Suprapubic skin (tissue), 4 donors: ENCODE measurements around the gene ATP12A. TPM values are rescaled to one million over a fixed set of nuclear protein-coding genes. Genes with fewer than 3 reads are reported as not detected.

Source experiments
- DNase-seq, 2 donors: peaks; one replicate each; pipeline ENCODE4 v3.0.0-alpha.2; 2019; ENCODE audit warnings: low spot score in 2 of 2
- H3K27ac ChIP-seq: fragments of 200-600 bp; sonication (generic); one replicate; pipeline ENCODE4 v1.5.1; 2019
- H3K27me3 ChIP-seq: fragments of 200-600 bp; sonication (generic); one replicate; pipeline ENCODE4 v1.5.1; 2019
- H3K36me3 ChIP-seq: fragments of 200-600 bp; sonication (generic); one replicate; pipeline ENCODE4 v1.5.1; 2019
- H3K4me1 ChIP-seq: fragments of 200-600 bp; sonication (generic); one replicate; pipeline ENCODE4 v1.5.1; 2019
- H3K4me3 ChIP-seq: fragments of 200-600 bp; sonication (generic); one replicate; pipeline ENCODE4 v1.5.1; 2019; ENCODE audit warnings: mild to moderate bottlenecking
- H3K9me3 ChIP-seq: fragments of 200-600 bp; sonication (generic); one replicate; pipeline ENCODE4 v1.5.1; 2019
- EP300 ChIP-seq: sonication (generic); formaldehyde crosslinking; IDR thresholded peaks from one replicate; pipeline ENCODE4 v1.6.1; 2017; ENCODE audit warnings: antibody characterized with exemption
- POLR2A ChIP-seq, 2 donors: fragments of 450-650 bp; IDR thresholded peaks; one replicate each; pipeline ENCODE4 v1.6.1; 2017; ENCODE audit warnings: antibody characterized with exemption in 2 of 2, mild to moderate bottlenecking in 2 of 2, moderate library complexity in 2 of 2
- POLR2AphosphoS5 ChIP-seq, 3 donors: sonication (generic); formaldehyde crosslinking; IDR thresholded peaks; one replicate each; pipeline ENCODE4 v1.6.1; 2017; ENCODE audit warnings: antibody characterized with exemption in 3 of 3
- WGBS: methylation state at CpG from one replicate; pipeline ENCODE4 v1.1.5; 2018; 5-methylcytosine and 5-hydroxymethylcytosine counted together
- total RNA-seq, 4 donors: library from RNA; depleted of rRNA; stranded (reverse); fragments of >200 nt; gene quantifications; one replicate each; pipeline ENCODE4 v1.1.0, GENCODE V29; 2016
- TF ChIP-seq, protein P1 (sequence below), 2 donors: fragments of 200-600 bp in 1 of 2; fragments of 450-650 bp in 1 of 2; sonication (generic) in 1 of 2; IDR thresholded peaks; one replicate each; pipeline ENCODE4 v1.5.1; 2016 to 2019; ENCODE audit warnings: antibody characterized with exemption in 2 of 2, mild to moderate bottlenecking in 1 of 2, moderate library complexity in 1 of 2

ATP12A gene
- total RNA-seq, 4 donors from 2014 or later, result 0.24 to 21.6 (median 5.6) TPM

DNA sequence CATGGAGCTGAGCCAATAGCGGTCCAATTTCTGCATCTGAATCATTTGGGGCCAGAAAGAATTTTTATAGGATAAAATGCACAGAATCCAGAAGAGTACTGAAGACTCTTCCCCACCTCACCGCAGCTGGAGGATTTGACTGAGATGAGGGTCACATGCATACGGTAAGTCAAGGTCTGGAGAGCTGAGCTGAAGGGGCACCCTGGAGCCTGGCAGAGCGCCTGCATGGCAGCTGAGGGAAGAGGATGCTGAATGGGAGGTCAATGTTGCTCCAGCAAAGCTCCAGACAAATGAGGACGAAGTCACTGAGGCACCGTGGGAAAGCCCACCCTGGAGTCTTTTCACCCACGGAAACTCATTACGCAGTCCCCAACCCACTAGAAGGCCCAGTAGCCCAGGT, 43.4 kb upstream of the ATP12A start:
- Histone ChIP-seq H3K9me3 (no peaks in the 10 kb centered on the region), H3K36me3 (no peaks in the 10 kb centered on the region), H3K27me3 (peaks cover 5% of the 10 kb centered on the region), H3K4me1 (no peaks in the 10 kb centered on the region), H3K4me3 (no peak overlapping the region), H3K27ac (no peak overlapping the region)
- peak in 1 of 2 donors; percentile 55 for DNase-seq
- TF ChIP-seq EP300 (no peak), POLR2A (IDR thresholded peaks at IDR 0.05) (no peak)
- TF ChIP-seq, protein P1, sequence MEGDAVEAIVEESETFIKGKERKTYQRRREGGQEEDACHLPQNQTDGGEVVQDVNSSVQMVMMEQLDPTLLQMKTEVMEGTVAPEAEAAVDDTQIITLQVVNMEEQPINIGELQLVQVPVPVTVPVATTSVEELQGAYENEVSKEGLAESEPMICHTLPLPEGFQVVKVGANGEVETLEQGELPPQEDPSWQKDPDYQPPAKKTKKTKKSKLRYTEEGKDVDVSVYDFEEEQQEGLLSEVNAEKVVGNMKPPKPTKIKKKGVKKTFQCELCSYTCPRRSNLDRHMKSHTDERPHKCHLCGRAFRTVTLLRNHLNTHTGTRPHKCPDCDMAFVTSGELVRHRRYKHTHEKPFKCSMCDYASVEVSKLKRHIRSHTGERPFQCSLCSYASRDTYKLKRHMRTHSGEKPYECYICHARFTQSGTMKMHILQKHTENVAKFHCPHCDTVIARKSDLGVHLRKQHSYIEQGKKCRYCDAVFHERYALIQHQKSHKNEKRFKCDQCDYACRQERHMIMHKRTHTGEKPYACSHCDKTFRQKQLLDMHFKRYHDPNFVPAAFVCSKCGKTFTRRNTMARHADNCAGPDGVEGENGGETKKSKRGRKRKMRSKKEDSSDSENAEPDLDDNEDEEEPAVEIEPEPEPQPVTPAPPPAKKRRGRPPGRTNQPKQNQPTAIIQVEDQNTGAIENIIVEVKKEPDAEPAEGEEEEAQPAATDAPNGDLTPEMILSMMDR (IDR thresholded peaks at IDR 0.05), result no peak
- 84% methylated on average over 8 of the region's 8 CpGs for WGBS

DNA sequence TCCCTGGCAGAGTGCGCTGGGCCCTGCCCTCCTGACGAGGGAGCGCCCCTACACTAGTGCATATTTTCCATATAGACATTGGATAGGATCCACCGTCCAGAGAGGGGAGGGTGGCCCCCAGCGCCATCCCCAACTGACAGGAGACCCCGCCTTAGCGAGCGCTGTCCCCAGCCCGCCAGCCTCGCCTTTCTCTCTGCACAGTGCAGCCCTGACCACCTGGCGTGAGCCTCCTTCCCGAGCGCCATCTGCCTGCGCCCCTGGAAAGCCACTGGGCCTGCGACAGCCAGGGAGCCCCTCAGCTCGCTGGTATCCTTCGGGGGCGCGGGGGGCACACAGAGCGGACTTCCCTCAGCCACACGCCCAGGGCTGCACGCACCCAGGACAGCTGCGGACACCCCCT, 42.1 kb upstream of the ATP12A start:
- TF ChIP-seq POLR2AphosphoS5 (IDR thresholded peaks at IDR 0.05), result no peak
- H3K9me3 ChIP-seq, result no peaks in the 10 kb centered on the region
- H3K27ac ChIP-seq, result no peak overlapping the region
- WGBS, result 73% methylated on average over 23 of the region's 23 CpGs
- no peaks in the 10 kb centered on the region for H3K4me1 ChIP-seq
- DNase-seq, result peak in 1 of 2 donors; percentile 74
- H3K27me3 ChIP-seq, result peaks cover 5% of the 10 kb centered on the region
- H3K36me3 ChIP-seq, result no peaks in the 10 kb centered on the region
- H3K4me3 ChIP-seq, result no peak overlapping the region

DNA sequence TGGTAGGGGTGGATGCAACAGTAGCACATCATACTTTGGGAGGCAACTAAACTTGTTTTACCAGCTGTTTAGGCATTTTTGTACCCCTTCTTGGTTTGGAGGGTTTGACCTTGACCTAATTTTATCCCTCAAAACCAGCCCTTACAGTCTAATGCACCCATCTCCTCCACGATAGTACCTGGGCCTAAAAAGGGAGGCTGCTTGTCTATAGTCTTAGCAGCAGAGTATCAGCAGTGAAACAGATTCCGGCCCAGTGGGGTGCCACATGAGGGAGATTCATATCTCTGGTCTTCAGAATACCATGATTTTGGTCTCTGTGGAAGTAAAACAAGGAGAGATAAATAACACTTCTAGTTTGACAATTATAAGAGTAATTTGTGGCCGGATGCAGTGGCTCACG, 39.5 kb upstream of the ATP12A start:
- no peaks in the 10 kb centered on the region for H3K36me3 ChIP-seq

DNA sequence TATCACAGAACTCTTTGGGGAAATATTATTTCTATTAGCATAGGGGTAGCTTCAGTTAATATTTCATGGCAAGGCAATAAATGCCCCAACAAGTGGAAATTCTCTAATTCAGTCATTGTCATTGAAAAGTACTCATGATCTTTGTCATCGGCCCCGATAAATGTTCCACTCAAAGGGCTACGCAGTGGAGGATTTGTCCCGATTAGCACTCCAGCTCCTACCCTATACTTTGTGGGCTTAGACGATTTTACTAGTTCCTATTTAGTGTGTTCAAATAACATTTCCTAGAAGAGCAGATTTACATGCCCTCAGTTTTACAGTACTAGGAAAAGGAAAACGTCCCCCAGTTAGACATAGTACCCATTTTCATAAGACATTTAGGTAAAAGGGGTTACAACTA, 38.0 kb upstream of the ATP12A start:
- no peaks in the 10 kb centered on the region for H3K36me3 ChIP-seq
- no peaks in the 10 kb centered on the region for H3K9me3 ChIP-seq
- H3K4me1 ChIP-seq, result no peaks in the 10 kb centered on the region
- H3K27me3 ChIP-seq, result peaks cover 5% of the 10 kb centered on the region
- H3K27ac ChIP-seq, result no peak overlapping the region
- no peak for DNase-seq
- TF ChIP-seq POLR2A (IDR thresholded peaks at IDR 0.05) (no peak), POLR2AphosphoS5 (IDR thresholded peaks at IDR 0.05) (no peak), EP300 (no peak)
- TF ChIP-seq, protein P1 (IDR thresholded peaks at IDR 0.05), result no peak
- H3K4me3 ChIP-seq, result no peak overlapping the region
- WGBS, result 91% methylated on average over 6 of the region's 6 CpGs

More for the DNA sequence above, 39.5 kb upstream of the ATP12A start:
- TF ChIP-seq POLR2AphosphoS5 (IDR thresholded peaks at IDR 0.05) (no peak), EP300 (no peak), POLR2A (IDR thresholded peaks at IDR 0.05) (no peak)
- TF ChIP-seq, protein P1 (IDR thresholded peaks at IDR 0.05), result no peak
- WGBS, result 90% methylated on average over 4 of the region's 4 CpGs
- Histone ChIP-seq H3K4me1 (no peaks in the 10 kb centered on the region), H3K9me3 (no peaks in the 10 kb centered on the region), H3K27ac (no peak overlapping the region), H3K27me3 (peaks cover 5% of the 10 kb centered on the region), H3K4me3 (no peak overlapping the region)
- DNase-seq, result peak in 1 of 2 donors; percentile 52

DNA sequence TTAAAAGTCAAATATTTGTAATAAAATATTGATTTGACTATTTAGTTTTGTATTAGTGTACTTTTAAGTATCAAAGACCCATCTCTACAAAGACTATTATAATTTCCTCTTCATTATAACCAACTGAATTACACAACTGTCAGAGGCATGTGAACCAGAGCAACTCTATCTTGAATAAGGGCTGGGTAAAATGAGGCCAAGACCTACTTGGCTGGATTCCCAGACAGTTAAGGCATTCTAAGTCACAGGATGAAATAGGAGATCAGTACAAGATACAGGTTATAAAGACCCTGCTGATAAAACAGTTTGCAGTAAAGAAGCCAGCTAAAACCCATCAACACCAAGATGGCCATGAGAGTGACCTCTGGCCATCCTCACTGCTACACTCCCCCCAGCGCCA, 36.2 kb upstream of the ATP12A start:
- Histone ChIP-seq H3K27me3 (no peaks in the 10 kb centered on the region), H3K36me3 (no peaks in the 10 kb centered on the region), H3K27ac (no peak overlapping the region), H3K4me1 (no peaks in the 10 kb centered on the region), H3K4me3 (no peak overlapping the region), H3K9me3 (no peaks in the 10 kb centered on the region)
- TF ChIP-seq POLR2AphosphoS5 (IDR thresholded peaks at IDR 0.05), result no peak
- TF ChIP-seq, protein P1 (IDR thresholded peaks at IDR 0.05), result no peak
- no peak for TF ChIP-seq POLR2A (IDR thresholded peaks at IDR 0.05)
- TF ChIP-seq EP300, result no peak
- DNase-seq, result no peak
- WGBS, result 68% methylated on average over 1 of the region's 1 CpG

DNA sequence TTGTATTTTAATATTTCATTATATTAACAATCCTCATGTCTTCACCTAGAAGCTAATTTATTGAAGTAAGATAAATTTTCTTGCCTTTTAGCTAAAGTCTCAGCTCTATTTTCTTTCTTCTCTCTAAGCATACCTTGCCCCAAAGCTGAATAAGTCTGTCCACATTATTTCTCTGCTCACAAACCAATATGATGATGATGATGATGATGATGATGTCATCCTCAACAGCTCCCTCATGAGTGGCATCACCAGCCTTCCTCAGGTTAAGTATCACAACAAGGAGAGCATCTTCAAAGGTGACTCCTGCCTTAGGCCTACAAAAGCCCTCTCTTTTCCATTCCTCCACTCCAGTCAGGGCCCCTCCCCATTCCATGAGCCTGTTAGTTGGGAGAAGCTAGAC, 31.9 kb upstream of the ATP12A start:
- H3K36me3 ChIP-seq, result no peaks in the 10 kb centered on the region
- no peak overlapping the region for H3K27ac ChIP-seq
- no peaks in the 10 kb centered on the region for H3K4me1 ChIP-seq
- TF ChIP-seq POLR2A (IDR thresholded peaks at IDR 0.05) (no peak), EP300 (no peak), POLR2AphosphoS5 (IDR thresholded peaks at IDR 0.05) (no peak)
- TF ChIP-seq, protein P1 (IDR thresholded peaks at IDR 0.05), result no peak
- H3K9me3 ChIP-seq, result no peaks in the 10 kb centered on the region
- no peaks in the 10 kb centered on the region for H3K27me3 ChIP-seq
- DNase-seq, result no peak
- H3K4me3 ChIP-seq, result no peak overlapping the region
